Right kidney (tissue), 1 donor: Measurements from ENCODE around the gene EYA3.
A peak's percentile ranks its signal among the peaks of the same experiment; 100 is the strongest.

Experiments
- DNase-seq: peaks from one replicate; pipeline ENCODE4 v3.0.0-alpha.2; 2016

Gene EYA3

DNA sequence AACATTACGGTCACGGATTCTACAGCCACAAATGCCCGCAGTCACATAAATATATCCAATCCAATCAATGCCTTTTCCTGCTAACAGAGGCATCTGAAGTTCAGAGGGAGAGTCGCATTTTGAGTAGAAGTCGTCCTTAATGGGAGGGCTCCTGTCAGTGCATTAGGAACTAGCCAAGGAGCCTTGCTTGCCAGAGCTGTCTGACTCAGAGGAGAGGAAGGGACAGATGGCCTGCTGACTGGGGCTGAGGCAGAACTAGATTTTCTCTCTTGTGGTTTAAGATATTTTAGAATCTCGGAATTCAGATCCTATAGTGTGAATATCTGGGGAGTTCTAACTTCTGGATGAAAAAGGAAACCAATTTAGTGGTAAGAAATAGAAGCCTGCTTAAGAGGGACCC, 118.0 kb downstream of the EYA3 start:
- DNase-seq = no peak

DNA sequence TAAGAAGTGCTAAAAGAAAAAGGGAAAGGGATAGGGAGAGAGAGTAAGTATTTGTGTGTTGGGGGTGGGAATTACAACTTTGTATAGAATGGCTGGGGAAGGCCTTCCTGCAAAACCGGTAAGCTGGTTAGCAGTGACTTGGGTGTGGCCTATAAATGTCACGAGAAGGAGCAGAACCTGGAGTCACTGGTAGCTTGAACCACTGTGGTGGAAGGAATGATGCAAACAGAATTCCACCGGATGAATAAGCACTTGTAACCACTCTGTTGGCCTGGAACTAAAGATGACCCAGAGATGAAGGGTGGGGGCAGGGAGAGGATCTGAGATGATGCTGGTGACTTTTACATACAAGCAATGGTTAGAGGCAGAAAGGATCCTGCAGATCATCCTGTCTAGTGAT, 119.7 kb downstream of the EYA3 start:
- no peak for DNase-seq

DNA sequence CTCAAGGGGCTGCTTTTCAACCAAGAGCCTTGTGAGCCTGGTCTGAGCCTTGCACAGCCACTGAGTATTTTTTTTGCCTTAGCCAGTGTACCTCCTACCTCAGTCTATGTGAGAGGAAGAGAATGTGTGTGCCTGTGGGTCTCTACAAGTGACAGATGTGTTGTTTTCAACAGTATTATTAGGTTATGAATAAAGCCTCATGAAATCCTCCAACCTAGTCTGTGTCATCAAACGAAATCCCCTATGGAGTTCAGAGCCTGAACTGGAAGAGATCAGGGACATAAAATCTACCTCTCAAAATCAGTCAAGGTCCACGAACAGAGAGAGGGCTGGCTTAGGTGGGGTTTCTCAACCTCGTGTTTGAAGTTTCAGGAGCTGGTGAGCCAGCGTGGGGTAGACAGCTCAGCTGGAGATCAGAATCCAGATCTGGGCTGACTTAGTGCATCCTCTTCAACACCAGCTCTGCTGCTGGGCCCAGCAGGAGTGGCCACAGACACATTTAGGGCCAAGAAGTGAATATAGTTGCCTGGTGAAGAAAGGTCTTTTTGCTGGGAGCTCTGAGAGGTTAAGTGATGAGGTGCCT, 120.4 kb downstream of the EYA3 start:
- DNase-seq = no peak

DNA sequence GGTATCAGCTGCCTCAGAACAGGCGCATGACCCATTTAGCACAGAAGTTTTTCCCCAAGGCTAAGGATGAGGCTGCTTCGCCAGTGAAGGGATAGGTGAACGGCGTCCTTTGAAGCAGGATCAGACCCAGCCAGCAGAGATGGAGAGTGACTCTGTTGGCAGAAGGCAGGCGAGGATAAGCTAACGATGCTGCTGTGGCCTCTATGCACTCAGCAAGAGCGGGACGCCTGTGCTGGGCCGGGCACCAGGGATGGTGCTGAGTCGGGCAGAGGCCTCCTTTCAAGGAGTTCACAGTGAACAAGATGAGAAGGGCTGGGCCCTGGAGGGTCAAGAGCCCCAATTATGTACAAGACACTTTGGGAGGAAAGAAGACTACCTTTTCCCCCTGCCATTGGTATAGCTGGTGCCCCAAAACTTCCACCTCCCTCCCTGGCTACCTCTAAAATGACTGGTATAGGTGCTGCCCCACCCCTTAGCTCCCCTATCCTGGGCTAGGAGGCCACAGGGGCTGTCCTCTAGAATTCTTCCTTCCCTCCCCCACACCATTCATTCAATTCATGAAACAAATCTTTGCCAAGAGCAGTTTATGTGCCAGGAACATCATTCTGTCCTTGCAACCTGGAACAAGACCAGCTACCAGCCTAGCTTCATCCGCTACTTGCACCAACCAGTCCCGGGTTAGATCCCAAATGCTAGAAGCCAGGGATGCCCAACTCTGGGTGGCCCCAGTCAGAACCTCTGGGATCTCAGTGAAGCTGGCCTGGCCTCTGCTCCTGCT, 121.1 kb downstream of the EYA3 start:
- no peak for DNase-seq

DNA sequence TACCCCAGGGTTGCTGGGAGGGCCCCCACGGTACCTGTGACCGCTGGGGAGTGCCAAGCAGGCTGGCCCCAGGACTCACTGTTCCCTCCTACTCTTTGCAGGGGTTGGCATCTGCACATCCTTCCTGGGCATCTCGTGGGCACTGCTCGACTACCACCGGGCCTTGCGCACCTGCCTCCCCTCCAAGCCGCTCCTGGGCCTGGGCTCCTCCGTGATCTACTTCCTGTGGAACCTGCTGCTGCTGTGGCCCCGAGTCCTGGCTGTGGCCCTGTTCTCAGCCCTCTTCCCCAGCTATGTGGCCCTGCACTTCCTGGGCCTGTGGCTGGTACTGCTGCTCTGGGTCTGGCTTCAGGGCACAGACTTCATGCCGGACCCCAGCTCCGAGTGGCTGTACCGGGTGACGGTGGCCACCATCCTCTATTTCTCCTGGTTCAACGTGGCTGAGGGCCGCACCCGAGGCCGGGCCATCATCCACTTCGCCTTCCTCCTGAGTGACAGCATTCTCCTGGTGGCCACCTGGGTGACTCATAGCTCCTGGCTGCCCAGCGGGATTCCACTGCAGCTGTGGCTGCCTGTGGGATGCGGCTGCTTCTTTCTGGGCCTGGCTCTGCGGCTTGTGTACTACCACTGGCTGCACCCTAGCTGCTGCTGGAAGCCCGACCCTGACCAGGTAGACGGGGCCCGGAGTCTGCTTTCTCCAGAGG, 121.9 kb downstream of the EYA3 start:
- DNase-seq = no peak

DNA sequence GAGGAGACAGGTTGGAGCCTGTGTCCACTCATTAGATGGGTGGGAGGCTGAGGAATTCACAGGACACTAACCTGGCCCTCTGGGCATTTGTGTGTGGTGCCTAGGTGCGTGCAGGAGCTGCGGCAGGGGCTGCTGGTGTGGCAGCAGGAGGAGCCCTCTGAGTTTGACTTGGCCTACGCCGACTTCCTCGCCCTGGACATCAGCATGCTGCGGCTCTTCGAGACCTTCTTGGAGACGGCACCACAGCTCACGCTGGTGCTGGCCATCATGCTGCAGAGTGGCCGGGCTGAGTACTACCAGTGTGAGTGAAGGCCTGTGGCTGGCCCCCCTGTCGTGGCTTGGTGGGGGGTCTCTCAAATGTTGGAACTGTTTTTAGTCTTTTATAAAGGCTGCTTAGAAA, 125.0 kb downstream of the EYA3 start:
- DNase-seq = no peak

DNA sequence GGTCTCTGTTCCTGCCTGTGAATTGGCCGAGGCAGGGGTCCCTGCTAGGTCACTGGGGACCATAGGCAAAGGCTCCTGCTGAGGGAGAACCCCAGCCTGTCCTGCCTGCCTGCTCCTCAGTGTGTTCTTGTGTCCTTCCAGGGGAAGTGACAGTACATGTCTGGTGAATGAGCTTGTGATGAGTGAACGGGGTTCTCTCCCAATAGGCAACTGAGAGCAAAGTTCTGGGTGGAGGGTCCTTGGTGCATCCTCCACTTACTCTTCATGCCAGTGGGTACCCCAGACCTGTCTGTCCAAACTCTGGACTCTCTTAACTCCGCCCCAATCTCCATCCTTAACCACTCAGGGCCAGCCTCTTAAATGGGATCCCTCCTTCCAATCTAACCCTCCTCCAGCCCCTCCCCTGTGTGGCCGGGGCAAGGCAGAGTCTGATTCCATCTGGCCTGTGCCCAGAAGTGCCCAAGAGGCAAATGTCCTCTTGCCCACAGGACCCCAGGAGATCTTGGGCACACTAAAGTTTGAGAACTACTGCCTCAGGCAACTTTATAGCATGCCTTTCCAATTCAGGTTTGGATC, 126.7 kb downstream of the EYA3 start:
- no peak for DNase-seq

DNA sequence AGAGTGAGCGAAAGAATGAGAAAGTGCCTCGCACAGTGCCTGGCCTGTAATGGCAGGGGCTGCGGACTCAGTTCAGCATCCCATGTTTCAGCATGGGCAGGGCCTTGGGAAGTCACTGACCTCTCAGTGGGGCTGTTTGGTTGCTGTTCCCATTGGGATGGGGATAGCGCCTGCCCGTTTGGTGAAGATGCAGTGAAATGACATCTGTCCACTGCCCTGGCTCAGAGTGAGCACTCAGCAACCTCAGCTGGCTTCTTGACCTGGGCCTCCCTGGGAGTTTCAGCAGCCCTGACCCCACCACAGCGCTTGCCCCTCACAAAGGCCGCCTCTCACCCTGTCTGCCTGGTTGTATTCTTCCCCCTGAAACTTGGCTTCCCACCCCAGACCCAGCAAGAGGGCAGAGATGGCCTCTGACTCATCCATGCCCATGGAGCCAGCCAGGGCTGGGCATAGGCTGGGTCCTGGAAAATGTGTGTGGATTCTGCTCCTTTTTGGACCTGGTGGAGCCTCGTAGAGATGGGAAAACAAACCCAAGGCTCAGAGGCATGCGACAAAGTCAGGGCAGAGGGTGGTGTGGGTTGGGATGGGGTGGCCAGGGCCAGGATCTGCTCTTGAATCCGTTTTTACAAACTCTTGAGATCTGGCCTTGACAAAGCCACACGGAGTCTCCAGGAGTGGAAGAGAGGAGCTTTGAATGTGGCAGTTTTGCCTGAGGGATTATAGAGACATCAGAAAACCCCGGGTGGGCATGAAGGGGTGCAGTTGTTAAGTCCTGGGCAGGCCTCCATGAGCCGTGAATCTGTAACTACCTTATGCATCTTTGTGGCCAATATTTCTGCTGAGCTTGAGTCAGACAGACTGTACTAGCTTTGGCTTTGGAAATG, 127.4 kb downstream of the EYA3 start:
- DNase-seq = peak; percentile 16

DNA sequence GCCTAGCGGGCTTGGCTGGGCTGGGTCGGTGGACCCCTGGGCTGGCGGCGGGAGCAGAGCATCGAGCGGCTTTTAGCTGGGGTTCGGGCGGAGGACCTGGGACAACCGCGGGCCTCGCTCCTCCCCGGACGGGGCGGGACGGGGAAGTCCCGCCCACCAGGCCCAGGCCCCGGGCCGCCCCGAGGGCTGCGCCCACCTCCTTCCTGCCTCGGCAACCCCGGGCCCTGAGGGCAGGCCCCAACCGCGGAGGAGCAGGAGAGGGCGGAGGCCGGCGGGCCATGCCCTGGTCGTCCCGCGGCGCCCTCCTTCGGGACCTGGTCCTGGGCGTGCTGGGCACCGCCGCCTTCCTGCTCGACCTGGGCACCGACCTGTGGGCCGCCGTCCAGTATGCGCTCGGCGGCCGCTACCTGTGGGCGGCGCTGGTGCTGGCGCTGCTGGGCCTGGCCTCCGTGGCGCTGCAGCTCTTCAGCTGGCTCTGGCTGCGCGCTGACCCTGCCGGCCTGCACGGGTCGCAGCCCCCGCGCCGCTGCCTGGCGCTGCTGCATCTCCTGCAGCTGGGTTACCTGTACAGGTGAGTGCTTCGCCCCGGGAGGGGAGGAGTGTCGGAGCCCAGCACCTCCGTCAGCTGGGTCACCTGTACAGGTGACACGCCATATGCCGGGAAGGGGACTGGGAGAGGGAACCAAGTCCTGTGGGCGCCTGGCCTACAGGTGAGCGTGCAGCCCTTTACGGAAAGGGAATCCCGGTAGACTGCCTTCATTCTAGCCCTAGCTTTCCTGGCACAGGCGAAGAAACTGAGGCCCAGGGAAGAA, 128.4 kb downstream of the EYA3 start, which contains the start of gene XKR8:
Gene XKR8 (plus strand): TSS at position 182 of the 812 bp plus-strand sequence. CDS start 97 bp downstream, at position 279.
- peak; percentile 99 for DNase-seq

DNA sequence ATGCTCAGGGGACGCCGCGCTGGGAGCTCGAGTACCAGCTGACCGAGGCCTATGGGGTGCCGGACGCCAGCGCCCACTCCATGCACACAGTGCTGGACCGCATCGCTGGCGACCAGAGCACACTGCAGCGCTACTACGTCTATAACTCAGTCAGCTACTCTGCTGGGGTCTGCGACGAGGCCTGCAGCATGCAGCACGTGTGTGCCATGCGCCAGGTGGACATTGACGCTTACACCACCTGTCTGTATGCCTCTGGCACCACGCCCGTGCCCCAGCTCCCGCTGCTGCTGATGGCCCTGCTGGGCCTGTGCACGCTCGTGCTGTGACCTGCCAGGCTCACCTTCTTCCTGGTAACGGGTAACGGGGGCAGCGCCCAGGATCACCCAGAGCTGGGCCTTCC, 129.9 kb downstream of the EYA3 start:
- no peak for DNase-seq

DNA sequence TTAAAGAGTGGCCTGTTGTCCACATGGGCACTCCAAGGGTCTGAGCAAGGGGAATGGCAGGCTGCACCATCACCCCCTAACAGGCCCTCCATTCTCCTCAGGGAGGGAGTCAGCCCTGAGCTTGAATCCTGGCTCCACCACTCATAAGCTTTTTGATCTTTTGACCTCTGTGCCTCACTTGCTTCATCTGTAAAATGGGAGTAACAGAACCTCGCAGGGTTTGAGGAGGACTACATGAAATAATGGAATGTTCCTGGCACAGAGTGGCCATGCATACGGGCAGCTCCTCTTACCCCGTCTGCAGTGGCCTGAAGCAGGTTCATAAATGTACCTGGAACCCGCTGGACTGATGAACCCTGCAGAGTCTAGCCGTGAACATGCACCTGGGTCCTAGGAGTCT, 130.8 kb downstream of the EYA3 start:
- no peak for DNase-seq

DNA sequence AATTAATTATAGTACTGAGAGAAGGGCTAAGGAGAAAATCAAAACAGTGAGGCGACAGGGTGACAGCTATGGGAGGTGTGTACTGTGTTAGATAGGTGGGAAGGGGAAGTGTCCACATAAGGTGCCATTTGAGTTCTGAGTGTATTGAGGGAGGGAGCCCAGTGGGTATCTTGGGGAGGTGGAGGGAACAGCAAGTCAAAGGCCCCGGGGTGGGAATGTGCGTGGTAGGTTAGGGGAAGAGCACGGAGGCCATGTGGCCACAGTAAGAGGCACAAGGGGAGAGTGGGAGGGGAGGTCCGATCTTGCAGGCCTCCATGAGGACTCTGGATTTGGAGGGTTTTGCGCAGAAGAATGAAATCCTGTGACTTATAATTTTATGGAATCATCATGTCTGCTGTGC, 131.6 kb downstream of the EYA3 start:
- no peak for DNase-seq

DNA sequence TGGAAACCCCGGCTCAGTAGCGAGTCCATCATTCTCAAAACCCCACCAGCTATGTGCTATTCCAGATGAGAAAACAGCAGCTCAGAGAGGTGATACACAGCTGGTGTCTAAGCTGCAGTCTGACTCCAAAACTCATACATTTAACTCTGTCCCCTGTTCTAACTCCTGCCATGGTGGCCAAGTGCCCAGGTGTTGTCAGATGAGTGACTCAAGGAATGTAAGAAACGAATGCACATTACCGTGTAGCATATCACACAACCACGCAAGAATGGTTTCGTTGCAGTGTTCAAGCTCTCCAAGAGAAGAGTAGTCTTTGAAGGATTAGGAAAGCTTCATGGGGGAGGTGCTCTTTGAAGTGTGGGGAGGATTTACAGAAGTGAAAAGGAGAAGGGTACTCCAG, 133.3 kb downstream of the EYA3 start:
- no peak for DNase-seq

DNA sequence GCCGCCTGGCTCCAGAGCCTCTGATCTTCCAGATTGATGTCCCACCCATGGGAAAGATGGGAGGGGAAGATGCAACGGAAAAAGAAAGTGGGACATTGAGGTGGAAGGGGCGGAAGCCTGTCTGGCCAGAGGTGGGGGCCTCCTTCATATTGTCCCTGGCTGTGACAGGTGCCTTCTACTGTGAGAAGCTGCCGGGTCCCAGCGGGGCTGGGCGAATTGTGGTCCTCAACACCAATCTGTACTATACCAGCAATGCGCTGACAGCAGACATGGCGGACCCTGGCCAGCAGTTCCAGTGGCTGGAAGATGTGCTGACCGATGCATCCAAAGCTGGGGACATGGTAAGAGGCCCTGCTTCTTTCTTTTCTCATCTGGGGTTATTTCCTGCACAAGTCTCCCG, 134.2 kb downstream of the EYA3 start:
- no peak for DNase-seq

DNA sequence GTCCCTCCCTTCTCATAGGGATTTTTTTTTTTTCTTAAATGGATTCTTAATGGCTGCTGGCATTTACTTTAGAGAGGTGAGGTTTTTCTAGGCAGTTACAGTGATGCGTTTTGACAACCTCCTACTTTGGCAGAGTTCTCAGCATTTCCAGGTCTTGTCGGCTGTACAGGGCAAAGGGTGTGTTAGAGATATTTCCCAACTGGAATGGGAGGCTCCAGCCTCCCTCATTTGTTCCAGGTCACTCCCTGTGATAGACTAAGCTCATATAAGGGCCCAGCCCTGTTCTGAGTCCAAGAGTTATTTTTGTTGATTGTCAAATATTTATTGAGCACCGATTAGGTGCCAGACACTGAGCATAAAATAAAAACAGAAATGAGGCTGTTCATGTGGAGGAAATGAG, 136.3 kb downstream of the EYA3 start:
- DNase-seq = no peak

DNA sequence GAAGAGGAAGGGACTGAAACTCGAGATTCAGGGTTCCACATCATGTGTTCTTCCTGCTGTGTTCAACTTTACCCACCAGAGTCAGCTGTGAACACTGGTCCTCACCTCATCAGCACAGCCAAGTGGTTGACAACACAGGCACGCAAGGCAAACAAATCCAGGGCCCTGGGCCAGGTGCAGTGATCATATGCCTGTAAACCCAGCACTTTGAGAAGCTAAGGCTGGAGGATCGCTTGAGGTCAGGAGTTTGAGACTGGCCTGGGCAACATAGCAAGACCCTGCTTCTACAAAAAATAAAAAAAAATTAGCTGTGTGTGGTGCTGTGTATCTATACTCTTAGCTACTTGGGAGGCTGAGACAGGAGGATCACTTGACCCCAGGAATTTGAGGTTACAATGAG, 137.0 kb downstream of the EYA3 start:
- DNase-seq = no peak

DNA sequence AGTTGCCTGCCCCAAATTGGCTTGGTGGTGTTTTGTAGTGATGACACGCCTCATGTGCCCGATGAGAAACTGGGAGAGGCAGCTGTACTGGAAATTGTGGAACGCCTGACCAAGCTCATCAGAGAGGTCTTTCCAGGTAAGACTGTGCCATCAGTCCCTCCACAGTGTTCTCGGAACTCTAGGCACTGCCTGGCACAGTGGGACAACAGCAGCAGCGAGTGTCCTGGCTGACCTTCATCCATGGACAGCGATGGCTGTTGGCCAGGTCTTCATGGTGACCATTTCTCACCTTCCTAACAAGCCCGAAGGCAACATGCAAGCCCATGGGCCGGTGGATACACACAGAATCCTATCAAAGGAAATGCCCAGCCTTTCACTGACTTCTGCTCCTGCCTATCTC, 139.4 kb downstream of the EYA3 start:
- DNase-seq = no peak

DNA sequence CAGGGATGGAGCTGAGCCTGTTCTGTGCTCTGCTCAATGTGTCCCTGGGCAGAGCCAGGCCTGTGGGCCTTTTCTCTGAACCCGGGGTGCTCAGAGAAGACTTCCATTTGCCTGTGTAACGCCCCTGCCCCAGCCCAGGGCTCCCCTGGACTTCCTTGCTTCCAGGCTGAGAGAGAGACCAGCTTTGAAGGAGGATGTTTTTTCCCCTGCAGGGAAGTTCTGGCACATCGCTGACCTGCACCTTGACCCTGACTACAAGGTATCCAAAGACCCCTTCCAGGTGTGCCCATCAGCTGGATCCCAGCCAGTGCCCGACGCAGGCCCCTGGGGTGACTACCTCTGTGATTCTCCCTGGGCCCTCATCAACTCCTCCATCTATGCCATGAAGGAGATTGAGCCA, 143.4 kb downstream of the EYA3 start:
- DNase-seq = no peak

DNA sequence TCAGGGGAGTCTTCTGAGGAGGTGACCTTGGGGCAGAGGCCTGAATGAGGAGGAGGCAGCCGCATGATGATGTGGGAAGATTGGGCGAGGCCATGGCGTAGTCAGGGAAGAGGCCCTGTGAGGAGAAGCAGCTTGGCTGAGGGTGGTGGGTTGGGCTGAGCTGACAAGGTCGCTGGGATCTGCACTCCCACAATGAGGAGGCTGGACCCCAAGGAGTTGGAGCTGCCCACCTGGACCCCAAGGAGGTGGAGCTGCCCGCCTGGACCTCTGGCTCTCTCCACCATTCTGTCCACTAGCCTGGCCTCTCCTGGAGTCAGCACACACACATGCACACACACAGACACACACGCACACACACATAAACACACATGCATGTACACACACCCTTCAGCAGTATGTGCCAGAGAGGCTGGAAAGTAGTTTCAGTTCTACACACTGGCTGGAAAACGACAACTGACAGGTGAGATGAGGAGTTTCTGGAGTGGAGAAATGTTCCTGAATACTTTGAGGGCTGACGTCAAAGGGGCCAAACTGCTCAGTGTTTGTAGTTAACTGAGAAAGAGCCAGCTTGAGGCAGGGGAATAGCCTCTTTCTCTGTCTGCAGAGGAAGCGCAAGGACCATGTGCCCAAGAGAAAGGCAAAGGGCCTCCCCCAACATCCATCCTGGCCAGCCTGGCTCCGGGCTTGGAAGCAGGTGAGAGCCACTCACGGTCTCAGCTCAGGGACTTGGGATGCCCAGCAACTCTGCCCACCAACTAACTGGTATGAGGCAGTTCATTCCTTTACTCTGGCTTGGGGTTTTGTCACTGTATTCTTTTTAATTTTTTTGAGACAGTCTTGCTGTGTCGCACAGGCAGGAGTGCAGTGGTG, 146.5 kb downstream of the EYA3 start:
- no peak for DNase-seq

DNA sequence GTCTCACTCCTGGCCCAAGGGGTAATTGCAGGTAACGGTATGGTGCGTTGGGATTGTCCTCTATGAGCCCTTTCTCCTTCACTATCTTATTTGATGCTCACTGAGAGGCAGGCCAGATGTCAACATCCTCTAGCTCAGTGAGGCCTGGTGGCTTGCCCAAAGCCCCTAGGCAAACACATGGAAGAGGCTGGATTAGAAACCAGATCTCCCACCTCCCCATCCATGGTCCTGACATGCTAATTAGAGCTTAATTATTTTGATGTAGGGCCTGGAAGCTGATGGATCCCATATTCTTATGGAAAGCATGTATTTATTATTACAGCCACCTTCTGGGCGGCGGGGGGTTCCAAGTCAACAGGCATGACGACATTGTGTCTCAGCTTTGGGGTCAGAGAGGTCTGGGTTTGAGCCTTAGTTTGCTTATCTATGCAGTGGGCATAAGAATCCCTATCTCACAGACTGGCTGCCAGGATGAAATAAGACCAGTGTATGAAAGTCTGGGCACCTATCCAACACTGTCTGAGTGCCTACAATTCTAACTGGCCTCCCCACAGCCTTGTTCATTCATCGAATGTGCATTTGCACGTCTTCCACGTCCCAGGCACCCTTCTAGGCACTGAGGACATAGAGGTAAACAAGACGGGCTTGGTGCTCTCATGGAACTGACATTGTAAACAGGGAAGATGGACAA, 147.4 kb downstream of the EYA3 start:
- no peak for DNase-seq
